H9 (cell line): ENCODE data around the gene ANKDD1A. TPM values are rescaled to one million over a fixed set of nuclear protein-coding genes. Genes with fewer than 3 reads are reported as not detected.

Experiments
- DNase-seq: peaks from one replicate; pipeline ENCODE4 v3.0.0-alpha.2; 2017
- H2AFZ ChIP-seq: one replicate; pipeline ENCODE4 v1.6.1; 2013; ENCODE audit warnings: mild to moderate bottlenecking, low read length, control low read depth, moderate library complexity
- H2AK5ac ChIP-seq: 2 replicates; pipeline ENCODE4 v1.6.1; 2013; ENCODE audit warnings: low read length, control low read depth, mixed read lengths; ENCODE audit not compliant: insufficient read length
- H2BK120ac ChIP-seq: one replicate; pipeline ENCODE4 v1.6.1; 2013; ENCODE audit warnings: low read depth, mild to moderate bottlenecking, low read length, control low read depth, inconsistent platforms; ENCODE audit not compliant: poor library complexity, severe bottlenecking
- H2BK12ac ChIP-seq: 2 replicates; pipeline ENCODE4 v1.6.1; 2013; ENCODE audit warnings: low read length, control low read depth, mixed read lengths, low read depth; ENCODE audit not compliant: insufficient read length
- H2BK15ac ChIP-seq: 2 replicates; pipeline ENCODE4 v1.6.1; 2013; ENCODE audit warnings: low read depth, low read length, control low read depth
- H2BK20ac ChIP-seq: one replicate; pipeline ENCODE4 v1.6.1; 2013; ENCODE audit warnings: low read depth, mild to moderate bottlenecking, low read length, control low read depth, inconsistent platforms; ENCODE audit not compliant: poor library complexity, severe bottlenecking
- H2BK5ac ChIP-seq: 2 replicates; pipeline ENCODE4 v1.6.1; 2013; ENCODE audit warnings: low read length, control low read depth, mixed read lengths; ENCODE audit not compliant: insufficient read length
- H3K14ac ChIP-seq: 2 replicates; pipeline ENCODE4 v1.6.1; 2013; ENCODE audit warnings: low read length, control low read depth; ENCODE audit not compliant: insufficient read depth
- H3K18ac ChIP-seq: 2 replicates; pipeline ENCODE4 v1.6.1; 2013; ENCODE audit warnings: low read depth, mild to moderate bottlenecking, mixed read lengths, low read length, control low read depth; ENCODE audit not compliant: insufficient read length
- H3K23ac ChIP-seq: 2 replicates; pipeline ENCODE4 v1.6.1; 2013; ENCODE audit warnings: low read length, control low read depth, mixed read lengths, low read depth; ENCODE audit not compliant: insufficient read length
- H3K23me2 ChIP-seq: 2 replicates; pipeline ENCODE4 v1.6.1; 2013; ENCODE audit warnings: low read depth, mild to moderate bottlenecking, mixed read lengths, low read length, control low read depth; ENCODE audit not compliant: insufficient read length, poor library complexity, severe bottlenecking
- H3K27ac ChIP-seq: 2 replicates; pipeline ENCODE4 v1.5.1; 2013; ENCODE audit warnings: low read length, control low read depth, mixed read lengths, low read depth; ENCODE audit not compliant: insufficient read length
- H3K27me3 ChIP-seq: 2 replicates; pipeline ENCODE4 v1.6.1; 2013; ENCODE audit warnings: low read length, control low read depth, inconsistent platforms; ENCODE audit not compliant: insufficient read depth
- H3K4ac ChIP-seq: 2 replicates; pipeline ENCODE4 v1.6.1; 2013; ENCODE audit warnings: low read depth, mild to moderate bottlenecking, control low read depth, inconsistent platforms, low read length, moderate library complexity
- H3K4me1 ChIP-seq: 2 replicates; pipeline ENCODE4 v1.6.1; 2013; ENCODE audit warnings: low read length, control low read depth, inconsistent platforms; ENCODE audit not compliant: insufficient read depth
- H3K4me2 ChIP-seq: 2 replicates; pipeline ENCODE4 v1.6.1; 2013; ENCODE audit warnings: low read length, control low read depth, mixed read lengths; ENCODE audit not compliant: insufficient read length, insufficient read depth
- H3K56ac ChIP-seq: 2 replicates; pipeline ENCODE4 v1.6.1; 2013; ENCODE audit warnings: low read depth, mild to moderate bottlenecking, mixed read lengths, low read length, control low read depth; ENCODE audit not compliant: insufficient read length
- H3K79me1 ChIP-seq: 2 replicates; pipeline ENCODE4 v1.6.1; 2013; ENCODE audit warnings: low read depth, mild to moderate bottlenecking, moderate library complexity, low read length, control low read depth, inconsistent platforms; ENCODE audit not compliant: insufficient read depth, poor library complexity, severe bottlenecking
- H3K79me2 ChIP-seq: 2 replicates; pipeline ENCODE4 v1.6.1; 2013; ENCODE audit warnings: low read length, control low read depth, inconsistent platforms; ENCODE audit not compliant: insufficient read depth
- H3K9ac ChIP-seq: 2 replicates; pipeline ENCODE4 v1.6.1; 2013; ENCODE audit warnings: low read length, control low read depth, mixed read lengths; ENCODE audit not compliant: insufficient read length; ENCODE audit errors: extremely low read depth
- H3K9me3 ChIP-seq: one replicate; pipeline ENCODE4 v1.6.1; 2013; ENCODE audit warnings: low read depth, low read length, inconsistent platforms; ENCODE audit not compliant: control insufficient read depth
- H3T11ph ChIP-seq: one replicate; pipeline ENCODE4 v1.6.1; 2013; ENCODE audit warnings: mild to moderate bottlenecking, low read length, control low read depth, inconsistent platforms
- H4K20me1 ChIP-seq: one replicate; pipeline ENCODE4 v1.6.1; 2013; ENCODE audit not compliant: control insufficient read depth, insufficient read length, insufficient read depth
- H4K5ac ChIP-seq: 2 replicates; pipeline ENCODE4 v1.6.1; 2013; ENCODE audit warnings: low read depth, mild to moderate bottlenecking, mixed read lengths, low read length, control low read depth; ENCODE audit not compliant: insufficient read length
- H4K8ac ChIP-seq: replicated peaks from 2 replicates; pipeline ENCODE4 v1.6.1; 2013; ENCODE audit warnings: low read length, control low read depth, mixed read lengths, low read depth; ENCODE audit not compliant: insufficient read length
- H4K91ac ChIP-seq: 2 replicates; pipeline ENCODE4 v1.6.1; 2013; ENCODE audit warnings: low read depth, mild to moderate bottlenecking, moderate library complexity, mixed read lengths, low read length, control low read depth; ENCODE audit not compliant: insufficient read length
- H3K27ac Mint-ChIP-seq, 3 experiments: 2 replicates in 2 of 3; 3 replicates in 1 of 3; pipeline ENCODE4 v1.8.0; 2020 to 2021; ENCODE audit warnings: mixed read lengths in 3 of 3, mild to moderate bottlenecking in 1 of 3, moderate library complexity in 1 of 3
- H3K27me3 Mint-ChIP-seq: 2 replicates; pipeline ENCODE4 v1.8.0; 2021; ENCODE audit warnings: low read depth, mild to moderate bottlenecking, moderate library complexity, mixed read lengths
- H3K36me3 Mint-ChIP-seq, 3 experiments: 2 replicates in 2 of 3; 3 replicates in 1 of 3; pipeline ENCODE4 v1.8.0; 2020 to 2021; ENCODE audit warnings: low read depth in 3 of 3, mixed read lengths in 3 of 3; ENCODE audit not compliant: insufficient read depth in 1 of 3
- H3K4me1 Mint-ChIP-seq, 2 experiments: 2 replicates each; pipeline ENCODE4 v1.8.0; 2020; ENCODE audit warnings: mixed read lengths in 2 of 2
- H3K4me3 Mint-ChIP-seq, 2 experiments: 2 replicates in 1 of 2; 3 replicates in 1 of 2; pipeline ENCODE4 v1.8.0; 2020 to 2021; ENCODE audit warnings: mild to moderate bottlenecking in 2 of 2, mixed read lengths in 2 of 2, moderate library complexity in 1 of 2
- H3K9me3 Mint-ChIP-seq, 2 experiments: 2 replicates in 1 of 2; 3 replicates in 1 of 2; pipeline ENCODE4 v1.8.0; 2020; ENCODE audit warnings: mild to moderate bottlenecking in 2 of 2, mixed read lengths in 2 of 2, moderate library complexity in 1 of 2
- CTCF ChIP-seq: fragments of 200-600 bp; sonication (generic); conservative IDR thresholded peaks from 3 replicates; pipeline ENCODE4 v1.8.0; 2021; ENCODE audit warnings: antibody characterized with exemption, mild to moderate bottlenecking
- WGBS: extraction: QIAGEN DNeasy Blood & Tissue Kit; methylation state at CpG from one replicate; pipeline ENCODE4 v1.1.7; 2013; ENCODE audit warnings: missing lambda C conversion rate, low lambda C conversion rate, mixed read lengths; ENCODE audit not compliant: insufficient read length; ENCODE audit errors: extremely low coverage; 5-methylcytosine and 5-hydroxymethylcytosine counted together
- total RNA-seq: library from RNA; stranded (reverse); gene quantifications from 2 replicates; pipeline ENCODE4 v1.2.1, GENCODE V29; 2021

Gene ANKDD1A
- total RNA-seq, 1 experiment from 2014 or later = 3.7 TPM

GRCh38 chr15:64883997-64884511 lies 27.6 kb upstream of the ANKDD1A start:
- Histone ChIP-seq H2BK15ac (no peak overlapping the region), H3K4ac (no peak overlapping the region), H3K9me3 (no peaks in the 10 kb centered on the region), H3K14ac (no peak overlapping the region), H3K4me1 (no peaks in the 10 kb centered on the region), H2AK5ac (no peak overlapping the region), H2AFZ (no peak overlapping the region), H3K79me2 (no peaks in the 10 kb centered on the region), H3K27me3 (no peaks in the 10 kb centered on the region), H4K91ac (no peak overlapping the region), H2BK12ac (no peak overlapping the region), H3T11ph (no peak overlapping the region), H4K5ac (no peak overlapping the region), H3K9ac (no peak overlapping the region), H4K8ac (no peak overlapping the region), H2BK20ac (no peak overlapping the region), H3K56ac (no peak overlapping the region), H3K4me2 (no peak overlapping the region), H4K20me1 (no peaks in the 10 kb centered on the region), H3K79me1 (no peaks in the 10 kb centered on the region), H2BK5ac (no peak overlapping the region), H3K18ac (no peak overlapping the region), H3K23ac (no peak overlapping the region), H2BK120ac (no peak overlapping the region), H3K23me2 (no peaks in the 10 kb centered on the region), H3K27ac (no peak overlapping the region)
- TF ChIP-seq CTCF = no peak
- DNase-seq = peak; percentile 50
- Mint-ChIP-seq H3K4me3 (no peak overlapping the region), H3K27ac (no peak overlapping the region), H3K27me3 (no peaks in the 10 kb centered on the region), H3K4me1 (peaks cover 10 to 13% of the 10 kb centered on the region in 2 experiments), H3K9me3 (no peaks in the 10 kb centered on the region), H3K36me3 (no peaks in the 10 kb centered on the region)
- WGBS = no CpG with 5 or more reads among the region's 10 CpGs
